Measurements from ENCODE around the gene CDCA5.
A peak's percentile ranks its signal among the peaks of the same experiment; 100 is the strongest.

GRCh38 chr11:65118097-65118837 is 34.4 kb upstream of the CDCA5 start:
- TF ChIP-seq CTCF (IDR thresholded peaks at IDR 0.05): no peak
- TF ChIP-seq EP300 (IDR thresholded peaks at IDR 0.05): no peak
- TF ChIP-seq POLR2A (IDR thresholded peaks at IDR 0.05): peak; percentile 5

Data from ovary (tissue), 3 donors.